Middle frontal gyrus (tissue), 1 donor: ENCODE measurements around the gene METTL22.
A peak's percentile ranks its signal among the peaks of the same experiment; 100 is the strongest.

Source experiments
- DNase-seq: peaks from one replicate; pipeline ENCODE4 v3.0.0-alpha.2; 2015; ENCODE audit warnings: low spot score; ENCODE audit errors: extremely low spot score

The METTL22 gene

DNA sequence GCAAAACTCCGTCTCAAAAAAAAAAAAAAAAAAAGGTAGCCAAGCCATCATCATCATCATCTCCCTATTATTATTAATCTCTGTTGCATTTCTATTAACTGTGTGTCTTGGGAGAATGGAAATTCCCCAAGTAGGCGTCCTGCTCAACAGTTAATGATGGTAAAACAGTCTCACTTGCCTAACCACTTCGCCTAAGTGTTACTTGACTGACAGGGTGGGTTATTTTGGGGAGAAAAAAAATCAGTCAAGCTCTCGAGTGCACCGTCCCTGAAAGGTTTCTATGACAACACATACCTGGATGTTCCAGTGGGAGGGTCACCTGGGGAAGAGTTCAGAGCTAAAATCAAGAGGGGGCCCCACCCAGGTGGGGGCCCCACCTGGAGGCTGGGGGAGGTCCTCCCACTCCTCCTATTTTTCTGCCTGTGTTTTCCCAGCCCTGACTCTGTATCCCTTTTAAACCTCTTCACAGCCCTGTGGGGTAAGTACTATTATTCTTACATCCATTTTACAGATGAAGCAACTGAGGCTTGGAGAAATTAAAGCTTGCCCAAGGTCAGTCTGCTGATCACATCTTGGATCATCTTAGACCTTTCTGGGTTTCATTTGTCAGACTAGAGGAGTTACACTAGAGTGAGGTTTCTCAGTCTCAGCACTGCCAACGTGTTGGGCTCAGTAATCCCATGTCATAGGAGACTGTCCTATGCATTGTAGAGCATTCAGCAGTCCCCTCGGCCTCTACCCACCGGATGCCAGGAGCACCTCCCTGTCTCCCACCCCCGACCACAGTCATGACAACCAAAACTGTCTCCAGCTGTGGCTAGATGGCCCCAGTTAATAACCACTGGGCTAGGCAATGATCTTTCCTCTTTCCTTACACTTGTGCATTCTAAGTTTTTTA, 41.9 kb downstream of the METTL22 start:
- no peak for DNase-seq

DNA sequence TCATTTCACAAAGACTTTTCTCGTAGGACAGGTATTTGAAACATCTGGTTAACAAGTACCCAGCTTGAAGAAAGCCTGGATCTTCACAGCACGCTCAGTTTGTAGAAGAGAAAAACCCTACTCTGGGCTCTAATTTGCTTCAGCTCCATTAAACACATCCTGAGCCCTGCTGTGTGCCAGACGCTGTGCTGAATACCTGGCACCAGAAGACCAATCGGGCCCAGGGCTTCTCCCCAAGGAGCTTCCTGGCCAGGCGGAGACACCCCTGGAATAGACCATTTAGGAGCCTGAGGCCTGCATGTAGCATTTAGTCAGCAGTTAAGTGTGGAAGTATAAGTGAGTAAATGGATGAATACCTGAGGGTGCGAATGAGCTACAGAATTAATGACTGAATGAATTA, 44.0 kb downstream of the METTL22 start:
- no peak for DNase-seq

DNA sequence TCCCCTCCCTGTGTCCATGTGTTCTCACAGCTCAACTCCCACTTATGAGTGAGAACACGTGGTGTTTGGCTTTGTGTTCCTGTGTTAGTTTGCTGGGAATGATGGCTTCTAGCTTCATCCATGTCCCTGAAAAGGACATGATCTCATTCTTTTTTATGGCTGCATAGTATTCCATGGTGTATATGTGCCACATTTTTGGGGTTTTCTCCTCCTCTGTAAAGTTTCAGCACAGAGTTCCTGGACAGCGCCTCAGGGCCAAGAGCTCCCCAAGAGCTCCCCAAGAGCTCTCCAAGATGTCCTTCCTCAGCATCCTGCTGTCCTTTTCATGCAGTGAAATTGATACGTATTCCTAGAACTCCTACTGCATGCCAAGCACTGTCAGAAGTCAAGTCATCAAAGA, 46.0 kb downstream of the METTL22 start:
- no peak for DNase-seq

DNA sequence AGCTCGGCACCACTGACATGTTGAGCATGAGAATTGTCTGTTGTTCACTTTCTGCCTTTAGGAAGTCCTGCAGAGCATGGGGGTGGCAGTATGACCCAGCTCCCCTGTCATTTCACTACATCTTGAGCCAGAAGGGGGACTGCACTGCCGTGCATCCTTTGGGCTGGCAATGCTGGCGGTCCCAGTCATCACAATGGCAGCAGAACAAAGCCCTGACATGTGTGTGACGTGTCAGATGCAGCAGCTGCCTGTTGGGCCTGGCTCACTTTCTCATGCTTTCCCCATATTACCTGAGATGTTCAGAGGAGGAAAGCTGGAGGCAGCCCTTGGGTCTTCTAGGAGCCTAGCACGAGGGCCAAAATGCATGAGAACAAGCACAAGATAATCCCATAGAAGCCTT, 46.6 kb downstream of the METTL22 start:
- no peak for DNase-seq

DNA sequence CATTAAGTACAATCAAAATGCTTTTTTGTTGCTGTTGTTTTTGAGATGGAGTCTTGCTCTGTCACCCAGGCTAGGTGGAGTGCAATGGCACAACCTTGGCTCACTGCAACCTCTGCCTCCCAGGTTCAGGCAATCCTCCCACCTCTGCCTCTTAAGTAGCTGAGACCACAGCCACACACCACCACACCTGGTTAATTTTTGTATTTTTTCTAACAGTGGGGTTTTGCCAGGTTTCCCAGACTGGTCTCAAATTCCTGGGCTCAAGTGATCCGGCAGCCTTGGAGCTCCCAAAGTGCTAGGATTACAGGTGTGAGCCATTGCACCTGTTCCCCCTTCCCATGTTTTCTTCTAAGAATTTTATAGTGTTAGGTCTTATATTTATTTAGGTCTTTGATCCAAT, 48.0 kb downstream of the METTL22 start:
- no peak for DNase-seq

DNA sequence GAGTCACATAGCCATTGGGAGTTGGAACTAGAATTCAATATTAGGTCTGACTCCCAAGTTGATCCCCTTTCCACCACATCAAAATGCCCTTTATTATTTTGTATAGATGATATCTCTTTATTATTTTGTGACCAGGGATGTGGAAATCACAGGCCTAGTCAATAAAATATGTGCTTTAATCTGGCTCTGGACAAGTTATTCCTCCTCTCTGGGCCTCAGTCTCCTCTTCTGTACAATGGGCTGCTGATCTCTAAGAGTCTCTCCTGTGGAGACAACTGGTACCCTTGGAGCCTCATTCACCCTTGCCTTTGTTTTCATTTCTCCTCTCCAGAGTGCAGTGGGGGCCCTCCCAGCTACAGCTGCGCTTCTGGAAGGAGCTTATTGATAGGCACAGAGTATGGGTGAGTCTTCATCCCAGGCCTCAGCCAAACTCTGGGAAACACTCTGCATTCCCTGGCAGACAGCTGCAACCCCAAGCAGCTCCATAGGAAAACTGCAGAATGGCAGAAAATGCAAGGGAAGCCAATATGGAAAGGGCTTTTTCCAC, 48.6 kb downstream of the METTL22 start:
- no peak for DNase-seq

DNA sequence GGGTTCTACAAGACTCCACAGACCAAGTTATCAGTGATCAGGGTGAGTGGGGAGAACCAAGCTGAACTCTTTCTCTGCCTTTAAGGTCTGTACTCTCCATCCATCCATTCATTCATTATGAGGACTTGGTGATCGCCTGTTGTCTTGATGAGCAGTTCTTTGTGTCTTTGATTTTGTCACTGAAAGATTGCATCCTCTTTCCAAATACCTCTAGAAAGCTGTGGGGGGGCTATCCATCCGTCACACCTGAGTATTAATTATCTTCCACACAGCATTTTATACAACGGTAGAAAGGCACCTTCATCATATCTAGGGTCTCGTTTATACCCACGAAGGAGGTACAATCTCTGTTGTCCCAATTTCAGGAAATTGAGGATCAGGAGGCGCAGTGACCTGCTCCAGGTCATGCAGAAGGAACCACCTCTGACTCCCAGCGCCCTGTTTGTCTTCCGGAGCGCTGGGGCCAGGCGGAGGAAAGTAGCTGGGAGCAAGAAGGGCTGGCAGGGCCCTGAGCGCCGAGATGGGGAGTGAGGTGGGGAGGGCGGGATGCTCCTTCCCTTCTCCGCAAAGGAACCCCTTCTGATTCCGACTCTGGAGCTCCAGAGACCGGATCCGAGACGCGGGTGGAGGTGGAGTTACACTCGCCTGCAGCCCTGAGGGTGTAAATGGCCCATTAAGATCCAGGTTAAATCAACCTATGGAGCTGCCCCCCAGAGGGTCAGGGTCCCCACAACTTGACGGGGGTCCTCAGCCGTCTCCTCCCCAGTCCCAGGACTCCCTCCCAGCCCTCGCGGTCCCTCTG, 52.3 kb downstream of the METTL22 start:
- DNase-seq = no peak

DNA sequence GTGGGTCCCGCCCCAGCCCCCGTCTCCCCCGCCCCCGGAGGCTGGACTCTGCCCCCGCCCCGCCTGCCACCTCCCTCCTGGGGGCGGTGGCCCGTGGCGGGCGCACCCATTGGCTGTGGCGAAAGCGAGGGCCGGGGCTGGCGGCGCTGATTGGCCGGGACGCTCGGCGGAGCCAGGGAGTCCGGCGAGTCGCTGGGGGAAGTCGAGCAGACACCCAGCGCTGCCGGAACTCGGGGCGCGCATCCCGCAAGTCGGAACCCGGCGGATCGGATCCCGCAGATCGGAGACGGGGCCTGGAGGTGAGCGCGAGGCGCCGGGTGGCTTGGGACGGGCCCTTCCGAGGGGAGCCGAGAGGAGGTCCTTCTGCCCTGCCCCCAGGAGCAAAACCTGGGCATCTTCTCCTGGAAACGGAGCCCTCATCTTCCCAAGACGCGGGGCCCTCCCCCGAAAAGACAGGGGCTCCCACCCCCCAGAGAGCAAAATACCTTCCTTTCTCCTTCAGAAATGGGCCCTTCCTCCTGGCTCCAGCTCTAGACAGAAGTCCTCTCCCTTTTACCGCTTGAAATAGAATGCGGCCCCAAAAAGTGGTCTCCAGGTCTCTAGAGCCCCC, 53.0 kb downstream of the METTL22 start, which contains the start of gene ABAT:
TSS of gene ABAT (plus strand) at position 205 of the 610 bp plus-strand sequence. CDS start 61,123 bp downstream, outside the sequence.
- DNase-seq = peak; percentile 87

DNA sequence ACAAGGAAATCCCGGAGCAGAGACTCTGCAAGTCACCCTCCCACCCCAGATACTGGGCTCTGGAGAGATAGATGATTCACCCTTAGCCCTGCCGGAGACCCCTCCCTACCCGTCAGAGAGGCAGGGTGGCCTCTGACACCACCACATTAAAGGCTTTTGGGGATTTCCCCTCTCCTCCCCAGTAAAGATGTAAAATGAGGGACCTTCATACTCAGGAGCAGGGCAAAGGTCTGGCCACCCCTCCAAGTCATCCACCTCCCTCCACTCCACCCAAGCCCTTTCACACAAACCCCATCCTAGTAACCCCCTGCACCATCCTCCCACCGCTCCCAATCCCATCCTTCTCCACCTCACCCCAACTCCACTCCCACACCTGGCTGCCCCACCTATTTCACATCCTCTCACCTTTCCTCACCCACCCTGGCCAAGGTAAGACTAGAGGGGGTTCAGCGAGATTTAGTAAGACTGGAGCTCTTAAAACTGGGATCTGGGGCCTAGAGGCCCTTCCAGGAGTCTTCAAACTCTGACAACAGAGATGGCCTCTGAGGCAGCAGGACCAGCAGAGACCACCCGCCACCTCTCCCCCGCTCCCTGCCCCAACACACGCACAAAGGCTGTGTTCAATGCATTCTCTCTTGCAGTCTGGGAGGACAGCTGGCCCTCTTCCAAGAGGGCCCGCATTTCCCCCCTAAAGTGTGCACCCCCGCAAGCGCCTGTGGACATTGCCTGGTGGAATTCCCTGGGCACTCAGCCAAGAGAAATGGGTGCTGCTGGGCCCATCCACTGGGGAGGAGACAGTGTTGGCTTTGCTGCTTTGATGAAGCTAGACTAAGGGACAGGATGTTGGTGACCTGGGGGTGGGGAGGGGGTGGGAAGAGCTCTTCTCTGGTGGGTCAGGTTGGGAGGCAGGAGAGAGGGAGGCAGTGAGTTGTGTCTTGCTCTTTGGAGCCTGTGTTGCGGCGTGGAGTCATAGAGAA, 54.0 kb downstream of the METTL22 start:
- no peak for DNase-seq

DNA sequence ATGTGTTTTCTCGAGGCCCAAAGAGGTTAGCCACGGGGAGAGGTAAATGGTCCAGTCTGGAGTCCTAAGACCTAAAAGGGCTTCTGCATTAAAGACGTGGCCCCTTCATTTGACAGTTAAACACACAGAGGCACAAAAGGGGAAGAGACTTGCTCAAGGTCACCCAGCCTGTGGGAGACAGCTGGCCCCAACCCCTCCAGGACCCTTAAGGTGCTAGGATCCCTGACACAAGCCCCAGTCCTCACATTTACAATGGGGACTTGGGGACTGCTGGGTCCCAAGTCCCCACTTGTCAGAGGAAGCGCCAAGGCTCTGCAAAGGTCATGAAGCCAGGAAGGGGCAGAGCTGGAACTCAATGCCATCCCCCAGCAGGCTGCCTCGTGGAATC, 54.7 kb downstream of the METTL22 start:
- no peak for DNase-seq

DNA sequence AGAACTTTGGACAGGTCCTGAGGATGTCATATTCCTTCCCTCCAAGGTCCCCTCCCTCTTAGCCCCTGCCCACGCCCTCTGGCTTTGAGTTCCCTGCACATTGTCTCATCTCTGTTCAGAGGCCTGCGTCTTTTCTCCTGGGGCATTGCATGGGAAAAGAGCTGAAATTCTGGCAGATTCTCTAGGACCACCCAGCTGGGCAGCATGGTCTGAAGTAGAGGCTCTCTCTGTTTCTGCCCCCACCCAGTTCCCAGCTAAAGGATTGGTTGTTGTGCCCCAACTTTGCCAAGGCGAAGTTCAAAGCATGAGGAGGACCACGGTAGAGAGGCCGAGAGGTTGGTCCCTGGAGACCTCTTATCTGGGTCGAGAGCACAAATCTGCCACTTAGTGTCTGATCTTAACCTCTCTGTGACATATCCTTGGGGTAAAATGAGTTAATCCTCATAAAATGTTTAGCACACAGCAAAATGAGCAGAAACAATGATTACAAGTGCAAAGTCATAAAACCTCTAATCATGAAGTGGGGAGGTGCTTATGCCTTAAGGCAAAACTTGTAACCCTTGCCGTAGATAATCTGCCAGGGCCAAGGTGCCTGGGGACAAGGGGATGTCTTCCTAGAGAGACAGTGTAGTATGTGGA, 55.4 kb downstream of the METTL22 start:
- DNase-seq = no peak

DNA sequence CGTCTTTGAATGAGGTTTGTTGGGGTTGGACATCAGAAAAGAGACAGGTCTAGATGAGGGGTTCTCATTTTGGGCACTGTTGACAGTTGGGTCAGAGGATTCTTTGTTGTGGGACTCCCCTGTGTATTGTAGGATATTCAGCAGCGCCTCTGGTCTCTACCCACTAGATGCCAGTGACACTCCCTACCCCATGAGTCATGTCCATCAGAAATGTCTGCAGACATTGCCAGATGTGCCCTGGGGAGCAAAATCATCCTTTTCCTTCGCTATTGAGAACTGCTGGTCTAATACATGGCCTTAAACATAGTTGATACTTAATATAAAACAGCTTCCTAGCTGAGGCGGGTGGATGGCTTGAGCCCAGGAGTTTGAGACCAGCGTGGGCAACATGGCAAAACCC, 56.0 kb downstream of the METTL22 start:
- no peak for DNase-seq

DNA sequence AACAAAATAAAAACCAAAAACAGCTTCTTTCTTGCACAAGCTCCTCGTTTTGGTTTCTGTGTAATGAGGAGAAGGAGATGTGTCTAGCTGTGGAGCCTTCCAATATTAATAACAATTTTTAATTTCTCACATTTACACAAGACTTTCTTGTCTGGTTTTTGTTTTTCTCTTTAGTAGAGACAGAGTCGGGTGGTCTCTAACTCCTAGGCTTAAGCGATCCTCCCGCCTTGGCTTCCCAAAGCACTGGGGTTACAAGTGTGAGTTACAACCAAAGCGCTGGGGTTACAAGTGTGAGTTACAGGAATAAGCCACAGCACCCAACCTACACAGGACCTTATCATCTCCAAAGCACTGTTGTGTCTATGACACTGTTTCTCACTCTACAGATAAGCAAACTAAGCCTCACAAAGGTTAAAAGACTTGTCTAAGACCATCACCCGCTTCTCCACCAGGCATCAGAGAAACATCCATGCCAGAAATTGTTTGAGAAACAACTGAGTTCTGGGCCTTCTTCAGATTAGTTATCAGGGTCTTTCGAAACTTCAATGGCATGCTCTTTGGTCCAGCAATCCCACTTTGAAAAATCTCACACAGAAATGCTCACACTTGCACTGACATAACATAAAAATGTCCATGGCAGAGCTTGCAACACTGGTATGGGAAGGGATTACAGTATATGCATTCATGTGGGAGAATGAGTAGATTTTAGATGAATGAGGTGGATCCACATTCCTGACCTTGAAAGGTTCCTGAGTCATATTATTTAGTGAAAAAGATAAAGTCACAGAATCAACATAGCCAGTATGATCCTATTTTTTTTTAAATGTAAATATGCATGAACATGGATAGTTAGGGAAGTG, 56.8 kb downstream of the METTL22 start:
- DNase-seq = no peak

DNA sequence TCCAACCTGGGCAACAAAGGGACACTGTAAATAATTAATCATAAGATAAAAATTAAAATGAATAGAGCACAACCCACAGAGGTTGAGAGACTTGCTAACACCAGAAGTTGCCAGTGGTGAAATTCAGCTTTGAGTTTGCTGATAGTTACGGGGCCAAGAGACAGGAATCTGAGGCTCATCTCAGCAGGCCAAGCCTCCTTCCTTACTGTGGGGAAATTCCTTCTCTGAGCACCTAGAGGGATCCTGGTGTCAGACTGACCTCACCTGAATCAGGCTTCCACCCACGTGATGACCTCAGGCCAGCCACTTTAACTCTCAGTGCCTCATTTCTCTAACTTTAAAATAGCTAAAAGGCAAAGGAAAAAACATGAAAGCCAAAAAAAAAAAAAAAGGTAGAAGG, 57.7 kb downstream of the METTL22 start:
- DNase-seq = no peak

DNA sequence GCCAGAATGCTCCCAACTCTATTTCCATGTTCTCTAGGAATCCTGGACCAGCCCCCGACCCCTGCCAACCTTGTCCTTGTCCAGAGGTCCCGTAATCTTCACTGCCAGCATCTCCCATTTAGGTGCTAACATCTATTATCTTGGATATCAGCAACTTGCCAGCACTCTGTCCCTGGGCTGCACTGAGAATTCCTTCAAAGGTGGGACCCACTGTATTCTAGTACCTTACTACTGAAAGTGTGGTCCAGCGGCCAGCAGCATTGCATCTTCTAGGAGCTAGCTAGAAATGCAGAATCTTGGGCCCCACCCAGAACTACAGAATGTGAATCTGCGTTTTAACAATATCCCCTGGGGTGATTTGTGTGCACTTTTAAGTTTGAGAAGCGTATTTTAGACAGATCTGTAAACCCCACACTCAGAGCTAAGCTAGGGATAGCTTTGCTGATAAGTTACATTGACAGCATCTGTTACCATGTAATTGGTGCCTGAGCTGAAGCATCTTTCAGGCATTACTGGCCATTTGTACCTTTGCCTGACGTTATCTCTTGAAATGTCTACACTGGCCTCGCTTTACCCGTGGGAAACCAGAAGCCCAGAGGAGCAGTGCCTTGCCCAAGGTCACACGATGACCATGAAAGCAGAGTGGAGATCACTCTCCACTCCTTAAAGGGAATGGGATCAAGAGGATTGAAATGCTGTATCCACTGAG, 61.2 kb downstream of the METTL22 start:
- DNase-seq = no peak

DNA sequence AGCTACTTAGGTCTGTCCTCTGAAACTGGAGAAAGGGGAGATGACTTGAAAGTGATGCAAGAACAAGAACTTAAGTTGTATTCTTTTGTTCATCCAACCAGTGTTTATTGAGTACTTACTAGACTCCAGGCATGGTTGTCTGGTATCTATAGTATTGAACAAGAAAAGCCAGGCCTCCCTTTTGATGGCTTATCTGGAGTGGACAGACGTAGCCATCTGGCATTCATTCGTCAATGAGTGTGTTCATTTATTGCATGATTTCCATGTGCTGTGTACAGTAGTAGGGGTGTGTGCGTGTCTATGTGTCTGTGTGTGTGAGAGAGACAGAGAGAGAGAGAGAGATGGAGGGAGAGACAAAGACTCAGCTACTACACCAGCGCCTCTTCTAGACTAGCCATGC, 62.1 kb downstream of the METTL22 start:
- DNase-seq = no peak

DNA sequence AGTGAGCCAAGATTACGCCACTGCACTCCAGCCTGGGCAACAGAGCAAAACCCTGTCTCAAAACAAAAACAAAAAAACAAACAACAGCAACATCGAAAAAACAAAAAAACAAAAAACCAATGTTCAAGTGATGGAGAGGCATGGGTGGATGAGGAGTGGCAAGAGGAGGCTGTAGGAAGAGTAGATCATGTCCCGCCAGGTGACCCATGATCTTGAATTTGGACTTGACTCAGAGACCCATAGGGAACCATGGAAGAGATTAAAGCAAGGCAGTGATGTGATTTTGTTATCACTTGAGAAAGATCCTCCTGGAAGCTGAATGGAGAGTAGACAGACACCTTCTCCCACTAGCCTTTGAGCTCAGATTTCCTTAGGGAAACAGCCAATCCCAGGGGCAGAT, 64.1 kb downstream of the METTL22 start:
- DNase-seq = no peak

DNA sequence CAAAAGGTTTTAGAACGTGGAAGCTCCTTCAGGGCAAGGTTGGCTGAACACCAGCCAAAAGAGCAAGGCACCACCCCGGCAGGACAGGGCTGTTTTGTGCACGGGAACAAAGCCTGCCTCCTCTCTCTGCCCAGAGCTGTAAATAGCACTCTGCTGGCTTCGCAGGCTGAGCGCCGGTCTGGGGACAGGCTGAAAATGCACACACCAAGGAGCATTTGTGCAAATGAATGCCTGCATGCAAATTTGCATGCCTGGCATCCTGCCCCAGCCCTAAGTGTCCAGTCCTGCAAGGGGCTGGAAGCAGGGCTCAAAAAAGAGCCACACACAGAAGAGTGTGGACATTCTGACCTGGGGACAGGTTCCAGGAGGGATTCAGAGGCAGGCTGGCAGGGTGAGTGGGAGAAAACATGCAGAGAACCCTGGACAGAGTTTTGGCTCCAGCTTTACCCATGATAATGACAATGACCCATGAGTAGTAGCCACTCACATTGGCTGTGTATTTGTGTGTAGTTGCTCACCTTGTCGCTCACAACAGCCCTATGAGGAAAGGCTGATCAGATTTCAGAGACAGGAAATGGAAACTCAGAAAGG, 64.6 kb downstream of the METTL22 start:
- peak; percentile 8 for DNase-seq
